Loucy (cell line): ENCODE measurements around the gene BACE2.

ENCODE experiments used
- EZH2phosphoT487 ChIP-seq: fragments of 200-600 bp; IDR thresholded peaks from 2 replicates; pipeline ENCODE4 v1.6.1; 2018; ENCODE audit warnings: antibody characterized with exemption, mild to moderate bottlenecking, moderate library complexity, borderline replicate concordance
- TF ChIP-seq, protein P1 (sequence below): fragments of 200-600 bp; sonication (generic); conservative IDR thresholded peaks from 2 replicates; pipeline ENCODE4 v1.5.1; 2014; ENCODE audit warnings: mild to moderate bottlenecking, antibody characterized with exemption, low read length

DNA sequence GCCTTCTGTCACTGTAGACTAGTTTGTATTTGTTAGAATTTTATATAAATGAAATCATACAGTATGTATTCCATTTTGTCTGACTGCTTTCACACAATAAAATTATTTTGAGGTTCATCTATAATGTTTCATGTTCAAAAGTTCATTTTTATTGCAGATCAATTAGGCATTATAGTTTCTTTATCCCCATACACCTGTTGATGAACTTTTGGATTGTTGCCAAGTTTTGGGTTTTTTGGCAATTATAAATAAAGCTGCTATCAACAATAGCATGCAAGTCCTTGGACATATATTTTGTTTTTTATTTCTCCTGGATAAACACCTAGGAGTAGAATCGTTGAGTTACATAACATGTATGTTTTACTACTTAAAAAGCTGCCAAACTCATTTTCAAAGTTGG, 101.6 kb downstream of the BACE2 start:
- TF ChIP-seq, protein P1, sequence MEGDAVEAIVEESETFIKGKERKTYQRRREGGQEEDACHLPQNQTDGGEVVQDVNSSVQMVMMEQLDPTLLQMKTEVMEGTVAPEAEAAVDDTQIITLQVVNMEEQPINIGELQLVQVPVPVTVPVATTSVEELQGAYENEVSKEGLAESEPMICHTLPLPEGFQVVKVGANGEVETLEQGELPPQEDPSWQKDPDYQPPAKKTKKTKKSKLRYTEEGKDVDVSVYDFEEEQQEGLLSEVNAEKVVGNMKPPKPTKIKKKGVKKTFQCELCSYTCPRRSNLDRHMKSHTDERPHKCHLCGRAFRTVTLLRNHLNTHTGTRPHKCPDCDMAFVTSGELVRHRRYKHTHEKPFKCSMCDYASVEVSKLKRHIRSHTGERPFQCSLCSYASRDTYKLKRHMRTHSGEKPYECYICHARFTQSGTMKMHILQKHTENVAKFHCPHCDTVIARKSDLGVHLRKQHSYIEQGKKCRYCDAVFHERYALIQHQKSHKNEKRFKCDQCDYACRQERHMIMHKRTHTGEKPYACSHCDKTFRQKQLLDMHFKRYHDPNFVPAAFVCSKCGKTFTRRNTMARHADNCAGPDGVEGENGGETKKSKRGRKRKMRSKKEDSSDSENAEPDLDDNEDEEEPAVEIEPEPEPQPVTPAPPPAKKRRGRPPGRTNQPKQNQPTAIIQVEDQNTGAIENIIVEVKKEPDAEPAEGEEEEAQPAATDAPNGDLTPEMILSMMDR, result no peak
- no peak for TF ChIP-seq EZH2phosphoT487
